Right kidney (tissue), 1 donor: ENCODE results near the gene LRRC8E.
A peak's percentile ranks its signal among the peaks of the same experiment; 100 is the strongest.
"Not testable (repeated sequence)": the region's sequence is repeated elsewhere in the genome, so short reads cannot be mapped to it uniquely, and the experiment has no call there.

Source experiments
- DNase-seq: peaks from one replicate; pipeline ENCODE4 v3.0.0-alpha.2; 2016

The LRRC8E gene

DNA sequence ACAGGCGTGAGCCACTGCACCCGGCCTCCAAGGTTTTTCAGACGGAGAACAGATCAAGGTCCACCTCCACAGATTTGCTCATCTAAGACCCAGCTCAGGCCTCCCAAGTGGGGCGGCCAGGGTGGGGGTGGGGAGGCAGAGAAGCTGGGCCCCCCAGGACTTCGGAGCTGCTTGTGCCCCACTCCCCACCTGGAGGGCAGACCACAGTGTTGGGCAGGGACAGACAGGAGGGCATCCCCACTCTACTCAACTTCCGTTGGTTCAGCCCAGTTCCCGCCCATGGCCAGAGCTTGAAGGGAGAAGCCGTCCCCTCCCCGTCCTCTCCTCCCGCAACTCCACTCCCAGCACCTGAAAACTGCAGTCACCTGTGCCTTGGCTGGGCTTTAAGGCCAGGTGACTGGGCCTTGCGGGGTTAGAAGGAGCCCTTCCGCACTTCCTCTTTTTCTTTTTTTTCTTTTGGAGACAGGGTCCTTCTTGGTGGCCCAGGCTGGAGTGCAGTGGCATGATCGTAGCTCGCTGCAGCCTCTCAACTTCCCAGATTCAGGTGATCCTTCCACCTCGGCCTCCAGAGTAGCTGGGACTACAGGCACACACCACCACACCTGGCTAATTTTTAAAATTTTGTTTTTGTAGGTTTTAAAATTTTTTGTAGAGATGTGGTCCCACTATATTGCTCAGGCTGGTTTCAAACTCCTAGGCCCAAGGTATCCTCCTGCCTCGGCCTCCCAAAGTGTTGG, 734 bp upstream of the LRRC8E start:
- DNase-seq: no peak

DNA sequence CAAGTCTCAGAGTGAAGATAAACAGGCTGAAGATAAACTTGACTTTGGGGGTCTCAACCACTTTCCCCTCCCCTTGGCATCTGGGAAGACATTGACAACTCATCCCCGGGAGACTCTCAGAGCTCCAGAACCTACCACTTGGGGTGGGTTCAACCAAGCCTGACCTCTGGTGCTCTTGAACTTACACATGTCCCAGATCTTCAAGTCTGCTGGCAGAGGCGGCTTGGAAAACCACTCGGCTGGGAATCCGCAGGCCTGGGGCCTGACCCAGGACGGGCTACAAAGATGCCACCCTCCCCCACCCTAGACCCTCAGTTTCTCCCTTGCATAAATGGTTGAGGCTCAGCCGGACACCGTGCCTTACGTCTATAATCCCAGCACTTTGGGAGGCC, 512 bp downstream of the LRRC8E start:
- no peak for DNase-seq

DNA sequence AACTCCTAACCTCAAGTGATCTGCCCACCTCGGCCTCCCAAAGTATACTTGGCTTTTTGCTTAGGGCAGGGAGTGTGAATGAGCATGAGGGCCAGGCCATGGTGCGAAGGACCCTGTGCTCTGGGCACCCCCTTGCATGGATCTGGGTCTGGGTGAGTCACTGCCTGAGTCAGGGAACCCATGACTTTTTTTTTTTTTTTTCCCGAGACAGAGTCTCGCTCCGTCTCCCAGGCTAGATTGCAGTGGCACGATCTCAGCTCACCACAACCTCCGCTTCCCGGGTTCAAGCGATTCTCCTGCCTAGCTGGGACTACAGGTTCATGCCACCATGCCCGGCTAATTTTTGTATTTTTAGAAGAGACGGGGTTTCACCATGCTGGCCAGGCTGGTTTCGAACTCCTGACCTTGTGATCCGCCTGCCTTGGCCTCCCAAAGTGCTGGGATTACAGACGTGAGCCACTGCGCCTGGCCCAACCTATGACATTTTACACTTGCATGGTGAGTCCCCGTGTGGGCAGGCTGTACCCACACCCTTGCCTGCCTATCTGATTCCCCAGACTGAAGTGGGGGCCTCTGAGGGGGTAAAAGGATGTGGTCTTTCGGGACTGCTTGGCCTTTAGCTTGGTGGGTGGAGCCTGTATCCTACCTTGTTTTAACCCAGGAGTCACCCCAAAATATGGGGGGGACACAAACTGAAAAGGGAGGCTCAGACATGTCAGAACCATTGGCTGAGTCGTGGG, 5.2 kb downstream of the LRRC8E start:
- not testable (repeated sequence) for DNase-seq

DNA sequence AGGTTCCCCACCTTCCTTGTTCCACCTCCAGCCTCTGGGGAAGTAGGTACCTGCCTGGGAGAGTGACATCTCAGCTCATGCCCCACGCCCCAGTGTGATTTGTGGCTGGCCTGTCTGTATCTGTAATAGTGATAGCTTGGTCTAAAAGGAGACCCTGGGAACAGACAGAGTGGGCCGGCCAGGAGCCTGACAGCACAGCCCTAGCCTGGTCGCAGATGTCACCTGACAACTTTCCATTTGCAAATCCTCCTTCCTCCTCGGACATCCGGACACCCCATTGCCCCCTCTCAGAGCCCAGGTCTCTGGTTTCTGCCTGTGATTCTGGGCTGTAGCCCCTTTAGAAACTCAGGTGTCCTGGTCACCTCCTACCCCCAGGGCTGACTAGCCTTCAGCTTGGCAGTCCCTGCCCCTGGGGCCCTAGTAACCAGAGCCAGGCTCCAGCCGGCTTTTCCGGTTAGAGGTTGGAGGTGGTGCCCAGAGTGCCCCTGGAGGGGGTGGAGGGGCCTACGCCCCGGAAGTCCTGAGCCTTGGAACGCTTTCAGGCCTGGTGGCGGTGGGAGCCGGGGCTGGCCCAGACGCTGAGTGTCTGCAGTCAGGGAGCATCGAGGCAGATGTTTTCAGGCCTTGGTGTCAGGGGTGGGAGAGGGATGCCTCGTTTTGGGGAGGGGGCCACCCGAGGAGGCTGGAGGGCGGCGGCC, 6.5 kb downstream of the LRRC8E start:
- DNase-seq: no peak

GRCh38 chr19:7895565-7895964, 7.3 kb downstream of the LRRC8E start:
- DNase-seq: no peak

- DNase-seq: no peak
Measured at GRCh38 chr19:7897292-7897691, 9.0 kb downstream of the LRRC8E start.

DNA sequence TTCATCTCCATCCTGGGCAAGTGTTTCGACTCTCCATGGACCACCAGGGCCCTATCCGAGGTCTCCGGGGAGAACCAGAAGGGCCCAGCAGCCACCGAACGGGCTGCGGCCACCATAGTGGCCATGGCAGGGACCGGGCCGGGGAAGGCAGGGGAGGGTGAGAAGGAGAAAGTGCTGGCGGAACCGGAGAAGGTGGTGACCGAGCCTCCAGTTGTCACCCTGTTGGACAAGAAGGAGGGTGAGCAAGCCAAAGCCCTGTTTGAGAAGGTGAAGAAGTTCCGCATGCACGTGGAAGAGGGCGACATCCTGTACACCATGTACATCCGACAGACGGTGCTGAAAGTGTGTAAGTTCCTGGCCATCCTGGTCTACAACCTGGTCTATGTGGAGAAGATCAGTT, 10.7 kb downstream of the LRRC8E start:
- no peak for DNase-seq

DNA sequence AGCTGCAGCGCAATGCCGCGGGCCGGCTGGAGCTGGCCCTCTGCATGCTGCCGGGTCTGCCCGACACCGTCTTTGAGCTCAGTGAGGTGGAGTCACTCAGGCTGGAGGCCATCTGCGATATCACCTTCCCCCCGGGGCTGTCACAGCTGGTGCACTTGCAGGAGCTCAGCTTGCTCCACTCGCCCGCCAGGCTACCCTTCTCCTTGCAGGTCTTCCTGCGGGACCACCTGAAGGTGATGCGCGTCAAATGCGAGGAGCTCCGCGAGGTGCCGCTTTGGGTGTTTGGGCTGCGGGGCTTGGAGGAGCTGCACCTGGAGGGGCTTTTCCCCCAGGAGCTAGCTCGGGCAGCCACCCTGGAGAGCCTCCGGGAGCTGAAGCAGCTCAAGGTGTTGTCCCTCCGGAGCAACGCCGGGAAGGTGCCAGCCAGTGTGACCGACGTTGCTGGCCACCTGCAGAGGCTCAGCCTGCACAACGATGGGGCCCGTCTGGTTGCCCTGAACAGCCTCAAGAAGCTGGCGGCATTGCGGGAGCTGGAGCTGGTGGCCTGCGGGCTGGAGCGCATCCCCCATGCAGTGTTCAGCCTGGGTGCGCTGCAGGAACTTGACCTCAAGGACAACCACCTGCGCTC, 11.6 kb downstream of the LRRC8E start:
- DNase-seq: no peak

- no peak for DNase-seq
Measured at GRCh38 chr19:7900401-7900870, 12.1 kb downstream of the LRRC8E start.

DNA sequence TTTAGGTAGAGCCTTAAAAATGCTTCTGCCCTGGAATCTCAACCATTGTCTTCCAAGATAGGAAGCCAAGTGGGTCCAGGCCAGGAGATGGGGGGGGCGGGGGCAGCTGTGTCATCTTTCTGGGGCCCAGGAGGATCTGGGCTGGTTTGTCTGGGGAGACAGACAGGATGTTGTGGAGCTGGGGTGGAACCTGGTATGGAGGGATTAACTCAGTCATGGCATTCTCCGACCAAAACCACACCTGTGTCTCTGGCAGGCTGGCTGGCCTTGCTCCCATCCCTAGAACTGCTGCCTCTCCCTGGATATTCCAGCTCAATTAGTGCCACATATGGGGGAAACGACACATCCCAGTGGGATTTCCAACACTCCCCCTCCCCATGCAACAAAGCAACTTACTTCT, 12.6 kb downstream of the LRRC8E start:
- no peak for DNase-seq

DNA sequence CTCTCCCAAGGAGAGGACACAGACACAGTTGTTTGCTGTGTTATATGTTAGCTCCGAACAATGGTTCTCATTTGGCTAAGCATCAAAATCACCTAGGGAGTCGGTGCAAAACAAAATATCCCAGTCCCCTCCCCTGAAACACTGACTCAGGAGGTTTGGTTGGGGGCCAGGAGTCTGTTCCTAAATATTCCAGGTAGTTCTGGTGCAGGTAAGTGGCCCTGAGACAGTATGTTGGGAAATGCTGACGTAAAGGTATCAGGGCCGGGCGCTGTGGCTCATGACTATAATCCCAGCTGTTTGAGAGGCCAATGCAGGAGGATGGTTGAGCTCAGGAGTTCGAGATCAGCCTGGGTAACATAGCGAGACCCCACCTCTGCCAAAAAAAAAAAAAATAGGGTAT, 13.0 kb downstream of the LRRC8E start:
- DNase-seq: no peak

GRCh38 chr19:7902796-7903243, 14.5 kb downstream of the LRRC8E start:
- DNase-seq: no peak

DNA sequence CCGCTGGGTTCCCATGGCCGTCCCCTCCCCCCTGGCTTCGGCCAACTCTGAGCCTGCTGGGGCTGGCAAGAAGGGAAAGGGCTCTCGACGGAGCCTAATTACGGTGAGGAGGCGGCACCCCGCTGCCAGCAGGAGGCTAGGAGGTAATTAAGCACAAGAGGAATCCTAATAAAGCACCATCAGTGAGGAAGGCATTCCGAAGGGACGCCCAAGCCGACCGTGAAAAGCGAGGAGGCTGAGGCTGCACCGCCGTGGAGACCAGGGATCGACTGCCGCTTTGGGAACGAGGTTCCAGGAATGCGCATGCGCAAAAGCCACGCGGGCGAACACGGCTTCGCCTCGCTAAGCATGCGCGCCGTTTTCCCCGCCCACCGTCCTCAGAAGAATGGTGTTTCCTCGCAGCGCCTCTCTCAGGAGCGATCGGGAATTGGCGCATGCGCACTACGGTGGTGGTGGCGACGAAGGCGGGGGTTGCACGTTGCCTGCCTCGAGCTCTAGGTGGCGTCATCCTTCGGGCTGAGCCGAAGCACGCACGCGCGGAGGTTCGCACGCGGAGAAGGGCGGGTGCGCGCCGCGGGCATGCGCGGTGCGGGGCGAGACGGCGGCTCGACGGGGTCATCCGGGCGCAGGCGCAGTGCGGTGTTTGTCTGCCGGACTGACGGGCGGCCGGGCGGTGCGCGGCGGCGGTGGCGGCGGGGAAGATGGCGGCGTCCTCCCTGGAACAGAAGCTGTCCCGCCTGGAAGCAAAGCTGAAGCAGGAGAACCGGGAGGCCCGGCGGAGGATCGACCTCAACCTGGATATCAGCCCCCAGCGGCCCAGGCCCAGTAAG, 15.1 kb downstream of the LRRC8E start, which contains the start of gene MAP2K7:
Gene MAP2K7 (plus strand): TSS at position 634 of the 830 bp plus-strand sequence. CDS start 68 bp downstream, at position 702.
- peak; percentile 99 for DNase-seq

DNA sequence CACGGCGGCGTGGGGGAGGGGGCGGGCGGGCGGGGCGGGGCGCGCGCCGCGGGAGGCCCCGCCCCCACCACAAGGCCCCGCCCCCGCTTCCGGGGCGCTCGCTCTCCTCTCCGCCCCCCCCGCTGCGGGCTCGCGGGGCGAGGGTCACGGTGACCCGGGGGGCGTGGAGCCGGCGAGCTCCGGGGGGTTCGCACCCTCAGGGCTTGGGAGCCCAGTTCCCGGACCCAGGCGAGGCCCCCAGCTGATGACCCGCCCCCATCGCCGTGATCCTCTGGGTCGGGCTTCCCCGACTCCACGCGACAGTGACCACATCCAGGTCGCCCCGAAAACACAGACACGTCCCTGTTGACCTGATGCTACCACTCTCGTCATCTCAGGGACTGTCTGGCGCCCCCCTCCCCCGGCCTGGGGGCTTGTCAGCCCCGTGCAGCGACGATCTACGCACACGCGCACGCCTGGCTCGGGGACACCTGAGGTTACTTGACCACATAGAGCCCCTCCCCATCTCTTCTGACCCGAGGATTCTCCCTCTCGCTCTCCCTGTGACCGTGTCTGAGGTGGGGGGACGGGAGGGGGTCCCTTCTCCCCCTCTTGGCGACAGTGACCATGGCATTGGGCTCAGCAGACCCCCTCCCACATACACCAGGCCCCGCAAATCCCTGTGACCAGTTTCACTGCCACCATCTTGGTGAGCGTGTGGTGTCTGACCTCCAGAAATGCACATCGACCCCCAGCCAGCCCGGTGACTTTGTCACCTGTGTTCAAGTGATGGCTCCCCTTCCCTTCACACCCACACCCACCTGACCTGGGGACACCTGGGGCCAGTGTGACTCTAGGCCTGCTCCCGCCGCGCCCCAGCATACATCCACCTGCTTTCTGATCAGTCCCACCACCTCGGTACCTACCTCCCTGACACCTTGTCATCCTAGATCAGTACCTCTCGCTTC, 16.0 kb downstream of the LRRC8E start:
- peak; percentile 69 for DNase-seq

- DNase-seq: no peak
Measured at GRCh38 chr19:7905268-7905667, 17.0 kb downstream of the LRRC8E start.

- DNase-seq: no peak
Measured at GRCh38 chr19:7905859-7906258, 17.5 kb downstream of the LRRC8E start.

GRCh38 chr19:7907122-7907521, 18.8 kb downstream of the LRRC8E start:
- no peak for DNase-seq

DNA sequence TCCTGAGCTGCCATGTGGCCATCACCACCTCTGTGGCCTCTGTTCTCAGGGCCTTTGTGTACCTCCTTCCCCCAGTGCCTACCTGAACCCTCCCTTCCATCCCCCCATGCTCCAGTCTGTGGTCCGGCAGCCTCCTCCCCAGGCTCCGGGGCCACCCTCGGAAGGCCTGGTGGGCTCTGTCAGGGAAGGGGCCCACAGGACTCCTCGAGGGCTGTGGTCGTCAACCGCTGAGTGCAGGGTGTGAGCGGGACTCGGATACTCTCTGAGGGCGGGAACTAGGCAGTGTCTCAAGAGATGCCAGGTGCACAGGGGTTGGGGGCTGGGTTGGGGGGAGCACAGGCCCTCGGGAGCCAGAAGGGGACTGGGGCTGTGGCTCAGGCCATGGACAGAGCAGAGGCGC, 19.2 kb downstream of the LRRC8E start:
- DNase-seq: no peak

- no peak for DNase-seq
Measured at GRCh38 chr19:7908078-7908699, 19.9 kb downstream of the LRRC8E start.
